HG02642 (cell line): ENCODE data around the gene PCDHB11.
"Not testable (repeated sequence)": the region's sequence is repeated elsewhere in the genome, so short reads cannot be mapped to it uniquely, and the experiment has no call there.

ENCODE experiments used
- ATAC-seq: cut with Tn5 transposase; IDR thresholded peaks from one replicate; pipeline ENCODE4 v1.9.1; 2021; ENCODE audit warnings: mild to moderate bottlenecking; ENCODE audit not compliant: unreplicated experiment, poor library complexity

Gene PCDHB11

GRCh38 chr5:141184117-141184855, 15.1 kb upstream of the PCDHB11 start:
- not testable (repeated sequence) for ATAC-seq

- ATAC-seq = no peak
Measured at GRCh38 chr5:141186897-141187512, 12.4 kb upstream of the PCDHB11 start, which contains the start of gene PCDHB9. TSS of gene PCDHB9 (plus strand) at chr5:141187161. CDS start at chr5:141187319, 158 bp downstream.

DNA sequence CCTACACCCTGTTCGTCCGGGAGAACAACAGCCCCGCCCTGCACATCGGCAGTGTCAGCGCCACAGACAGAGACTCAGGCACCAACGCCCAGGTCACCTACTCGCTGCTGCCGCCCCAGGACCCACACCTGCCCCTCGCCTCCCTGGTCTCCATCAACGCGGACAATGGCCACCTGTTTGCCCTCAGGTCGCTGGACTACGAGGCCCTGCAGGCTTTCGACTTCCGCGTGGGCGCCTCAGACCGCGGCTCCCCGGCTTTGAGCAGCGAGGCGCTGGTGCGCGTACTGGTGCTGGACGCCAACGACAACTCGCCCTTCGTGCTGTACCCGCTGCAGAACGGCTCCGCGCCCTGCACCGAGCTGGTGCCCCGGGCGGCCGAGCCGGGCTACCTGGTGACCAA, 10.7 kb upstream of the PCDHB11 start:
- not testable (repeated sequence) for ATAC-seq

- ATAC-seq = not testable (repeated sequence)
Measured at GRCh38 chr5:141189131-141189530, 10.3 kb upstream of the PCDHB11 start.

DNA sequence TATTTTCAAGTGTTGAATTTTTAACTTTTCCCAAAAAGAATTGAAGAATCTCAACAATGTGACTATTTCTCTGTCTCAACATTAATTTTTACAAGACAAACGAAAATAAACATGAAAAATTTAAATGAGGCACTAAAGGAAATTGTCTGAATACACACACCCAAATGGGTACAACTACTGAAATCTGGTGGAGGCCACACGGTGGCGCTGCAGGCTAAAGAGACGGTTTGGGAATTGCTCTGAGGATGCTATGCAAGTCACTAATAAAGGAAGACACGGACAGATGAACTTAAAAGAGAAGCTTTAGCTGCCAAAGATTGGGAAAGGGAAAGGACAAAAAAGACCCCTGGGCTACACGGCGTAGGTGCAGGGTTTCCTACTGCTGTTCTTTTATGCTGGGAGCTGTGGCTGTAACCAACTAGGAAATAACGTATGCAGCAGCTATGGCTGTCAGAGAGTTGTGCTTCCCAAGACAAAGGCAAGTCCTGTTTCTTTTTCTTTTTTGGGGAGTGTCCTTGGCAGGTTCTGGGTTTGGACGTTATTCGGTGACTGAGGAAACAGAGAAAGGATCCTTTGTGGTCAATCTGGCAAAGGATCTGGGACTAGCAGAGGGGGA, 7.2 kb upstream of the PCDHB11 start, which contains the start of gene PCDHB10:
Gene PCDHB10, plus strand, starts transcription at position 244 of the 616 bp plus-strand sequence. Its CDS starts 200 bp downstream, at position 444.
- no peak for ATAC-seq

DNA sequence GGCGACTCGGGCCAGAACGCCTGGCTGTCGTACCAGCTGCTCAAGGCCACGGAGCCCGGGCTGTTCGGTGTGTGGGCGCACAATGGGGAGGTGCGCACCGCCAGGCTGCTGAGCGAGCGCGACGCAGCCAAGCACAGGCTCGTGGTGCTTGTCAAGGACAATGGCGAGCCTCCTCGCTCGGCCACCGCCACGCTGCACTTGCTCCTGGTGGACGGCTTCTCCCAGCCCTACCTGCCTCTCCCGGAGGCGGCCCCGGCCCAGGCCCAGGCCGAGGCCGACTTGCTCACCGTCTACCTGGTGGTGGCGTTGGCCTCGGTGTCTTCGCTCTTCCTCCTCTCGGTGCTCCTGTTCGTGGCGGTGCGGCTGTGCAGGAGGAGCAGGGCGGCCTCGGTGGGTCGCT, 5.1 kb upstream of the PCDHB11 start:
- not testable (repeated sequence) for ATAC-seq

DNA sequence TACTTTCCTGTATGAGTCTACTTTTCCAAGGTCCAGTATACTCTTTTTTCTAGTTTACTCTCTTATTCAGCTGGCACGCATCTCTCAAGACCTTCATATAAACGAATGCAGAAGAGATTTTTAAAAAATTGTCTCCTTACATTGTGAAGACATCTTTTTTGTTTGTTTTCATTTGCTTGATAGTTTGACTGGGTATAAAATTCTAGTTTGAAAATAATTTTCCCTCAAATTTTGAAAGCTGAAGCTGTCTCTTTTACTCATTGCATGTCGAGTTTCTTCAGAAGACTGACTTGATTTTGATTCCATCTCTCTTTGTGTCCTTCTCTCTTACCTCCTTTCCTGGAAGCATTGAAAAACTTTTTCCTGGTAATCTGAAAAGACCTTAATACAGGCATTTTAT, 3.1 kb upstream of the PCDHB11 start:
- no peak for ATAC-seq

GRCh38 chr5:141201126-141201525, 1.7 kb downstream of the PCDHB11 start:
- ATAC-seq = not testable (repeated sequence)

GRCh38 chr5:141201646-141202045, 2.2 kb downstream of the PCDHB11 start:
- not testable (repeated sequence) for ATAC-seq

DNA sequence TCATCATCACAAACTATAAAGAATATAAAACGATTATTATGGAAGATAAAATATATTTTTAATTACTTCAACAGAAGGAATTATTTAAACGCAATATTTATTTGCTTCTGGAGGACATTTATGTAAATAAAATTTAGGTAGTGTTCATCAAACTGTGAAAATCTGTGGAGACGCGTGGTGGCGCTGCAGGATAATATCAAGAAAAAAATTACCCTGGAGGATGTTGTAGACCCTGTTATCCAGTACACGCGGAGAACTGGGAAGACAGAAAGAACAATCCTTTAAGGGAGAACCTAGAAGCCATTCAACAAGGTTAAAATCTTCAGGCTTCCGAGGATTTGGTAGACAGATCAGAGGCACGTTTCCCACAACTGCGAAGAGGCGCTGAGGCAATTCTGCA, 9.1 kb downstream of the PCDHB11 start, which contains the start of gene PCDHB12:
Gene PCDHB12, plus strand, starts transcription at position 242 of the 400 bp plus-strand sequence. CDS start 189 bp downstream, outside the sequence.
- no peak for ATAC-seq

GRCh38 chr5:141210281-141210680, 10.9 kb downstream of the PCDHB11 start:
- ATAC-seq = not testable (repeated sequence)

- not testable (repeated sequence) for ATAC-seq
Measured at GRCh38 chr5:141210849-141211248, 11.4 kb downstream of the PCDHB11 start.

DNA sequence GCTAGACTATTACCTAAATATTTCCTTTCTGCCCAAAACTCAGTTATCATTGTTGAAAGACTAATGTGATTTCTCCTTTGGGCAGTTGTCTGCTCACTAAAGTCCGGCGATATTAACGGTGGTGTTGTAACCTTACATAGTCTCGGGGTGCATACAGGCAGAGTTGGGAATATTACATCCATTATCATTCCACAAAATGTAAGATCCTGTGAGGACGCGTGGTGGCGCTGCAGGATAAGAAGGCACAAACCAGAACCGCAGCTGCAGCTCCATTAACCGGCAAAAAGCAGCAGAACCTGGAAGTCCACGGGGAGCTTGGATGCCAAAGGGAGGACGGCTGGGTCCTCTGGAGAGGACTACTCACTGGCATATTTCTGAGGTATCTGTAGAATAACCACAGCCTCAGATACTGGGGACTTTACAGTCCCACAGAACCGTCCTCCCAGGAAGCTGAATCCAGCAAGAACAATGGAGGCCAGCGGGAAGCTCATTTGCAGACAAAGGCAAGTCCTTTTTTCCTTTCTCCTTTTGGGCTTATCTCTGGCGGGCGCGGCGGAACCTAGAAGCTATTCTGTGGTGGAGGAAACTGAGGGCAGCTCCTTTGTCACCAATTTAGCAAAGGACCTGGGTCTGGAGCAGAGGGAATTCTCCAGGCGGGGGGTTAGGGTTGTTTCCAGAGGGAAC, 14.4 kb downstream of the PCDHB11 start, which contains the start of gene PCDHB13:
Gene PCDHB13, plus strand, starts transcription at position 264 of the 684 bp plus-strand sequence. Its CDS starts 205 bp downstream, at position 469.
- not testable (repeated sequence) for ATAC-seq

GRCh38 chr5:141214583-141214982, 15.2 kb downstream of the PCDHB11 start:
- ATAC-seq = not testable (repeated sequence)

DNA sequence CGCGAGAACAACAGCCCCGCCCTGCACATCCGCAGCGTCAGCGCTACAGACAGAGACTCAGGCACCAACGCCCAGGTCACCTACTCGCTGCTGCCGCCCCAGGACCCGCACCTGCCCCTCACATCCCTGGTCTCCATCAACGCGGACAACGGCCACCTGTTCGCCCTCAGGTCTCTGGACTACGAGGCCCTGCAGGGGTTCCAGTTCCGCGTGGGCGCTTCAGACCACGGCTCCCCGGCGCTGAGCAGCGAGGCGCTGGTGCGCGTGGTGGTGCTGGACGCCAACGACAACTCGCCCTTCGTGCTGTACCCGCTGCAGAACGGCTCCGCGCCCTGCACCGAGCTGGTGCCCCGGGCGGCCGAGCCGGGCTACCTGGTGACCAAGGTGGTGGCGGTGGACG, 16.1 kb downstream of the PCDHB11 start:
- not testable (repeated sequence) for ATAC-seq

- not testable (repeated sequence) for ATAC-seq
Measured at GRCh38 chr5:141216035-141216434, 16.6 kb downstream of the PCDHB11 start.

DNA sequence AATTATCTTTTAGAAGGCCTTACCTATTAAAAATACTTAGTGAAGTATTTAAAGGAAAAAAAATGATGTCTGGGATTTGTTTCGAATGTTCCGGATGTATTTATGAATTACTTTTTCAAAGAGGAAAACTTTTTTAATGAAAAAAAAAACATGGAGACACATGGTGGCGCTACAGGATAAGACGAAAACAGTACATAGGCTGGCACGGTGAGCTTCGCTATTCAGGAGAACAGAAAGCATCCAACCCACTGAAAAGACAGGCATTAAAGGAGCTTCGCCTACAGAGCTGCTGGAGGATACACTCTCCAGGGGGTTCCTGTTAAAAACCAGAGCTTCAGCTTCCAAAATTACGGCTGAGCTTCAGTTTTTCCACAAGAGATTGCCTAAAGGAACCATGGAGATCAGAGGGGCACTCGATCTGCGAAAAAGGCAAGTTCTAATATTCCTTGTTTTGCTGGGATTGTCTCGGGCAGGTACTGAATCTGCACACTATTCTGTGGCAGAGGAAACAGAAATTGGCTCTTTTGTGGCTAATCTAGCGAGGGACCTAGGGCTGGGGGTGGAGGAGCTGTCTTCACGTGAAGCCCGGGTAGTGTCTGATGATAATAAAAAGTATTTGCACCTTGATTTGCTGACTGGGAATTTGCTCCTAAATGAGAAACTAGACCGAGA, 23.8 kb downstream of the PCDHB11 start, which contains the start of gene PCDHB14:
Gene PCDHB14, plus strand, starts transcription at position 232 of the 672 bp plus-strand sequence. Its CDS starts 163 bp downstream, at position 395.
- ATAC-seq = no peak

GRCh38 chr5:141224844-141225243, 25.4 kb downstream of the PCDHB11 start:
- not testable (repeated sequence) for ATAC-seq

GRCh38 chr5:141225421-141225820, 26.0 kb downstream of the PCDHB11 start:
- ATAC-seq = not testable (repeated sequence)
